Measurements from ENCODE around the gene TFRC. TPM values are rescaled to one million over a fixed set of nuclear protein-coding genes. Genes with fewer than 3 reads are reported as not detected.

Gene TFRC
- total RNA-seq, 1 experiment from 2014 or later, result 143 TPM

DNA sequence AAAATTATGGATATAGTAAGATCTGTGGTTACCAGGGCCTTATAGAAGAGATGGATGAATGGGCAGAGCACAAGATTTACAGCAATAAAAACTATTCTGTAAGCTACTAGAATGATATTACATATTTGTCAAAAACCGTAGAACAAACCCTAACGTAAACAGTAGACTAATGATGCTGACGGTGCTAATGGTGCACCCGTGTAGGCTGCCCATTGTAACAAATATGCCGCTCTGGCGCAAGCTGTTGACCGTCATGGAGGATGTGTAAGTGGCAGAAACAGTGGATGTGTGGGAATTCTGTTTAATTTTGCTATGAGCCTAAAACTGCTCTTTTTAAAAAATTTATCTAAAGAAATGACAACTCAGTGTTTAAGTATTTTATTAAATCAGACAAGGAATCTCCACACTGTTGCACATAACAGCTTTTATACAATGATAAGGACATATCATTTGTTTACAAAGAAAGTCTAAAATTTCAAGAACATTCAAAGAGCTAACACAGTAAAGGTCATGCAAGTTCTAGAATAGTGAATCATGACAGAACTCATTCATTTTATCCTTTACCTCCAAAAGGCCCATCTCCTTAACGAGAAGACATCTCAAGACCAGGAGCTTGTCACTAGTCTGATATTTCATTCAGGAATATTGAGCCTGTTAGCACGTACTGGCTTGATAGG lies 32.8 kb downstream of the TFRC start (continued):
- TF ChIP-seq, protein P1, sequence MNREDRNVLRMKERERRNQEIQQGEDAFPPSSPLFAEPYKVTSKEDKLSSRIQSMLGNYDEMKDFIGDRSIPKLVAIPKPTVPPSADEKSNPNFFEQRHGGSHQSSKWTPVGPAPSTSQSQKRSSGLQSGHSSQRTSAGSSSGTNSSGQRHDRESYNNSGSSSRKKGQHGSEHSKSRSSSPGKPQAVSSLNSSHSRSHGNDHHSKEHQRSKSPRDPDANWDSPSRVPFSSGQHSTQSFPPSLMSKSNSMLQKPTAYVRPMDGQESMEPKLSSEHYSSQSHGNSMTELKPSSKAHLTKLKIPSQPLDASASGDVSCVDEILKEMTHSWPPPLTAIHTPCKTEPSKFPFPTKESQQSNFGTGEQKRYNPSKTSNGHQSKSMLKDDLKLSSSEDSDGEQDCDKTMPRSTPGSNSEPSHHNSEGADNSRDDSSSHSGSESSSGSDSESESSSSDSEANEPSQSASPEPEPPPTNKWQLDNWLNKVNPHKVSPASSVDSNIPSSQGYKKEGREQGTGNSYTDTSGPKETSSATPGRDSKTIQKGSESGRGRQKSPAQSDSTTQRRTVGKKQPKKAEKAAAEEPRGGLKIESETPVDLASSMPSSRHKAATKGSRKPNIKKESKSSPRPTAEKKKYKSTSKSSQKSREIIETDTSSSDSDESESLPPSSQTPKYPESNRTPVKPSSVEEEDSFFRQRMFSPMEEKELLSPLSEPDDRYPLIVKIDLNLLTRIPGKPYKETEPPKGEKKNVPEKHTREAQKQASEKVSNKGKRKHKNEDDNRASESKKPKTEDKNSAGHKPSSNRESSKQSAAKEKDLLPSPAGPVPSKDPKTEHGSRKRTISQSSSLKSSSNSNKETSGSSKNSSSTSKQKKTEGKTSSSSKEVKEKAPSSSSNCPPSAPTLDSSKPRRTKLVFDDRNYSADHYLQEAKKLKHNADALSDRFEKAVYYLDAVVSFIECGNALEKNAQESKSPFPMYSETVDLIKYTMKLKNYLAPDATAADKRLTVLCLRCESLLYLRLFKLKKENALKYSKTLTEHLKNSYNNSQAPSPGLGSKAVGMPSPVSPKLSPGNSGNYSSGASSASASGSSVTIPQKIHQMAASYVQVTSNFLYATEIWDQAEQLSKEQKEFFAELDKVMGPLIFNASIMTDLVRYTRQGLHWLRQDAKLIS (CRISPR knock-in tag; IDR thresholded peaks at IDR 0.05; ENCODE audit: borderline replicate concordance), result no peak
- TF ChIP-seq, protein P2, sequence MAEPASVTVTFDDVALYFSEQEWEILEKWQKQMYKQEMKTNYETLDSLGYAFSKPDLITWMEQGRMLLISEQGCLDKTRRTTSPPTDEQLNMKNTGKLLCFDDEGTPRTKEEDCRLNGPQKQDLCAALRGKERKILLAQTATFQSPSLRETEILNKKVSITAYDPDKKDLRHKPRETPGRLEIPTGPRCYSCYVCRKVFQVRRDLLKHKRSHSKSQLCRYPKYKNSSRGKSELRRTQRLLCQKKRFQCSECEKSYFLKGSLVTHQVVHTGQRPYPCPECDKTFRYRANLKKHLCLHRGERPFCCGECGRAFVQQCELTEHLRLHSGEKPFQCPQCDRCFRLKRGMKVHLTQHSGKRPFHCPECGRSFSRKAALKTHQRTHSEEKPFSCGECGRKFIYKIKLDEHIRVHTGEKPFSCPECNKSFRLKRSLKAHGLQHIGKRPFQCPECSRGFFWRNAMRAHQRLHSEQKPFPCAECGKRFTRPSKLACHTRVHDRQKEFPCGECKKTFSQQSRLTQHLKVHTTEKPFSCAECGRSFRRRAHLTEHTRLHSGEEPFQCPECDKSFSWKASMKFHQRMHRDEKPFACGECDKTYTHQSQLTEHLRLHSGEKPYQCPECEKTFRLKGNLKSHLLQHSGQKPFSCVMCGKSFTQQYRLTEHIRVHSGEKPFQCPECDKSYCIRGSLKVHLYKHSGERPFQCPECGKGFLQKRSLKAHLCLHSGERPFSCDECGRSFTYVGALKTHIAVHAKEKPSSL (CRISPR knock-in tag; conservative IDR thresholded peaks at IDR 0.05), result no peak
- TF ChIP-seq JAZF1 (CRISPR knock-in tag; IDR thresholded peaks at IDR 0.05), result no peak
- no peak for TF ChIP-seq RORB (CRISPR knock-in tag; IDR thresholded peaks at IDR 0.05)
- no peak for TF ChIP-seq ELF4 (CRISPR knock-in tag; IDR thresholded peaks at IDR 0.05; ENCODE audit: low read depth)
- TF ChIP-seq CREB1 (CRISPR knock-in tag; IDR thresholded peaks at IDR 0.05), result no peak
- no peak for TF ChIP-seq NFATC4 (CRISPR knock-in tag; IDR thresholded peaks at IDR 0.05)
- TF ChIP-seq, protein P3, sequence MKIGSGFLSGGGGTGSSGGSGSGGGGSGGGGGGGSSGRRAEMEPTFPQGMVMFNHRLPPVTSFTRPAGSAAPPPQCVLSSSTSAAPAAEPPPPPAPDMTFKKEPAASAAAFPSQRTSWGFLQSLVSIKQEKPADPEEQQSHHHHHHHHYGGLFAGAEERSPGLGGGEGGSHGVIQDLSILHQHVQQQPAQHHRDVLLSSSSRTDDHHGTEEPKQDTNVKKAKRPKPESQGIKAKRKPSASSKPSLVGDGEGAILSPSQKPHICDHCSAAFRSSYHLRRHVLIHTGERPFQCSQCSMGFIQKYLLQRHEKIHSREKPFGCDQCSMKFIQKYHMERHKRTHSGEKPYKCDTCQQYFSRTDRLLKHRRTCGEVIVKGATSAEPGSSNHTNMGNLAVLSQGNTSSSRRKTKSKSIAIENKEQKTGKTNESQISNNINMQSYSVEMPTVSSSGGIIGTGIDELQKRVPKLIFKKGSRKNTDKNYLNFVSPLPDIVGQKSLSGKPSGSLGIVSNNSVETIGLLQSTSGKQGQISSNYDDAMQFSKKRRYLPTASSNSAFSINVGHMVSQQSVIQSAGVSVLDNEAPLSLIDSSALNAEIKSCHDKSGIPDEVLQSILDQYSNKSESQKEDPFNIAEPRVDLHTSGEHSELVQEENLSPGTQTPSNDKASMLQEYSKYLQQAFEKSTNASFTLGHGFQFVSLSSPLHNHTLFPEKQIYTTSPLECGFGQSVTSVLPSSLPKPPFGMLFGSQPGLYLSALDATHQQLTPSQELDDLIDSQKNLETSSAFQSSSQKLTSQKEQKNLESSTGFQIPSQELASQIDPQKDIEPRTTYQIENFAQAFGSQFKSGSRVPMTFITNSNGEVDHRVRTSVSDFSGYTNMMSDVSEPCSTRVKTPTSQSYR (CRISPR knock-in tag; IDR thresholded peaks at IDR 0.05), result no peak

DNA sequence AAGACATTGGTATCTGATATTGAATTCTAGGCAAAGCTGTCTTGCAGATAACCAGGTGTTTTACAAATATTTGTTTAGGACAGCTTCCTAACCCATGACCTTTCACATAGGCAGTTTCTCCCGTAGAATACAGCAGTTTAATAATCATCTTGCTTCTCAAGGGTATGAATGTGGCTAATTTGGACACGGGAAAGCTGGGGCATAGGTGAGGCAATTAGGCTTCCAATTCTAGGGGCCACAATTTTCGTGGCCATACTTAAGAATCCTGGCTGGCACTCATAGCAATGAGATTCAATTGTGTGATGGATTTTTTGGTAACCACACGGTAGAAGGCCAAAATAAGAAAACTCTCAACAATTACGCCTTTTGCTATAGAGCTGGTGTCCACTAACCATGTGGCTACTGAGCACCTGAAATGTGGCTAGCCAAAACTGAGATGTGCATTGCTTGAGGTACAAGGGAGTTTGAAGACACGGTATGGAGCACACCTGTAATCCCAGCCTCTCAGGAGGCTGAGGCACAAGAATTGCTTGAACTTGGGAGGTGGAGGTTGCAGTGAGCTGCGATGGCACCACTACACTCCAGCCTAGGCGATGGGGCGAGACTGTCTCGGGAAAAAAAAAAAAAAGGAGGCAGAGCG lies 34.4 kb downstream of the TFRC start:
- no peak for DNase-seq (ENCODE audit: low spot score)
- peaks cover 5% of the 10 kb centered on the region for H3K4me1 Mint-ChIP-seq
- no peaks in the 10 kb centered on the region for H3K27me3 Mint-ChIP-seq (ENCODE audit: low read depth)
- peaks cover 30% of the 10 kb centered on the region for H3K36me3 Mint-ChIP-seq
- CTCF ChIA-PET, result no interaction called here
- no peaks in the 10 kb centered on the region for H3K9me3 Mint-ChIP-seq
- no peak overlapping the region for H3K27ac Mint-ChIP-seq
- ATAC-seq, result no peak
- POLR2A ChIA-PET, result no interaction called here
- H3K4me3 Mint-ChIP-seq, result no peak overlapping the region
- TF ChIP-seq JAZF1 (CRISPR knock-in tag; IDR thresholded peaks at IDR 0.05), result no peak
- no peak for TF ChIP-seq ZNF317 (CRISPR knock-in tag; IDR thresholded peaks at IDR 0.05; ENCODE audit: borderline replicate concordance, low read depth)
- TF ChIP-seq, protein P4, sequence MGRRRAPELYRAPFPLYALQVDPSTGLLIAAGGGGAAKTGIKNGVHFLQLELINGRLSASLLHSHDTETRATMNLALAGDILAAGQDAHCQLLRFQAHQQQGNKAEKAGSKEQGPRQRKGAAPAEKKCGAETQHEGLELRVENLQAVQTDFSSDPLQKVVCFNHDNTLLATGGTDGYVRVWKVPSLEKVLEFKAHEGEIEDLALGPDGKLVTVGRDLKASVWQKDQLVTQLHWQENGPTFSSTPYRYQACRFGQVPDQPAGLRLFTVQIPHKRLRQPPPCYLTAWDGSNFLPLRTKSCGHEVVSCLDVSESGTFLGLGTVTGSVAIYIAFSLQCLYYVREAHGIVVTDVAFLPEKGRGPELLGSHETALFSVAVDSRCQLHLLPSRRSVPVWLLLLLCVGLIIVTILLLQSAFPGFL (CRISPR knock-in tag; IDR thresholded peaks at IDR 0.05; ENCODE audit: borderline replicate concordance), result no peak
- TF ChIP-seq, protein P5, sequence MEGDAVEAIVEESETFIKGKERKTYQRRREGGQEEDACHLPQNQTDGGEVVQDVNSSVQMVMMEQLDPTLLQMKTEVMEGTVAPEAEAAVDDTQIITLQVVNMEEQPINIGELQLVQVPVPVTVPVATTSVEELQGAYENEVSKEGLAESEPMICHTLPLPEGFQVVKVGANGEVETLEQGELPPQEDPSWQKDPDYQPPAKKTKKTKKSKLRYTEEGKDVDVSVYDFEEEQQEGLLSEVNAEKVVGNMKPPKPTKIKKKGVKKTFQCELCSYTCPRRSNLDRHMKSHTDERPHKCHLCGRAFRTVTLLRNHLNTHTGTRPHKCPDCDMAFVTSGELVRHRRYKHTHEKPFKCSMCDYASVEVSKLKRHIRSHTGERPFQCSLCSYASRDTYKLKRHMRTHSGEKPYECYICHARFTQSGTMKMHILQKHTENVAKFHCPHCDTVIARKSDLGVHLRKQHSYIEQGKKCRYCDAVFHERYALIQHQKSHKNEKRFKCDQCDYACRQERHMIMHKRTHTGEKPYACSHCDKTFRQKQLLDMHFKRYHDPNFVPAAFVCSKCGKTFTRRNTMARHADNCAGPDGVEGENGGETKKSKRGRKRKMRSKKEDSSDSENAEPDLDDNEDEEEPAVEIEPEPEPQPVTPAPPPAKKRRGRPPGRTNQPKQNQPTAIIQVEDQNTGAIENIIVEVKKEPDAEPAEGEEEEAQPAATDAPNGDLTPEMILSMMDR (IDR thresholded peaks at IDR 0.05), result no peak
- TF ChIP-seq TEAD4 (CRISPR knock-in tag; IDR thresholded peaks at IDR 0.05), result no peak
- TF ChIP-seq, protein P6, sequence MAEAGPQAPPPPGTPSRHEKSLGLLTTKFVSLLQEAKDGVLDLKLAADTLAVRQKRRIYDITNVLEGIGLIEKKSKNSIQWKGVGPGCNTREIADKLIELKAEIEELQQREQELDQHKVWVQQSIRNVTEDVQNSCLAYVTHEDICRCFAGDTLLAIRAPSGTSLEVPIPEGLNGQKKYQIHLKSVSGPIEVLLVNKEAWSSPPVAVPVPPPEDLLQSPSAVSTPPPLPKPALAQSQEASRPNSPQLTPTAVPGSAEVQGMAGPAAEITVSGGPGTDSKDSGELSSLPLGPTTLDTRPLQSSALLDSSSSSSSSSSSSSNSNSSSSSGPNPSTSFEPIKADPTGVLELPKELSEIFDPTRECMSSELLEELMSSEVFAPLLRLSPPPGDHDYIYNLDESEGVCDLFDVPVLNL (CRISPR knock-in tag; IDR thresholded peaks at IDR 0.05; ENCODE audit: borderline replicate concordance, low read depth), result no peak
- TF ChIP-seq, protein P3 (CRISPR knock-in tag; IDR thresholded peaks at IDR 0.05), result no peak
- TF ChIP-seq, protein P7, sequence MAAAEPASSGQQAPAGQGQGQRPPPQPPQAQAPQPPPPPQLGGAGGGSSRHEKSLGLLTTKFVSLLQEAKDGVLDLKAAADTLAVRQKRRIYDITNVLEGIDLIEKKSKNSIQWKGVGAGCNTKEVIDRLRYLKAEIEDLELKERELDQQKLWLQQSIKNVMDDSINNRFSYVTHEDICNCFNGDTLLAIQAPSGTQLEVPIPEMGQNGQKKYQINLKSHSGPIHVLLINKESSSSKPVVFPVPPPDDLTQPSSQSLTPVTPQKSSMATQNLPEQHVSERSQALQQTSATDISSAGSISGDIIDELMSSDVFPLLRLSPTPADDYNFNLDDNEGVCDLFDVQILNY (CRISPR knock-in tag; IDR thresholded peaks at IDR 0.05), result no peak
- no peak for TF ChIP-seq ELF4 (CRISPR knock-in tag; IDR thresholded peaks at IDR 0.05; ENCODE audit: low read depth)
- no peak for TF ChIP-seq GABPB1 (CRISPR knock-in tag; IDR thresholded peaks at IDR 0.05)

Data from WTC11 (cell line).